GM20431 (cell line): ENCODE data around the gene SCNN1G.
"Not testable (repeated sequence)": the region's sequence is repeated elsewhere in the genome, so short reads cannot be mapped to it uniquely, and the experiment has no call there.

Source experiments
- in situ Hi-C: fragments of 300-500 bp; cut with MseI, MboI; formaldehyde crosslinking; loops from one replicate; pipeline ENCODE4 v1.15.0; 2020; ENCODE audit warnings: low sequenced_read_pairs; ENCODE audit not compliant: unreplicated experiment

Gene SCNN1G

GRCh38 chr16:23182679-23183542 lies at the start of gene SCNN1G:
TSS of gene SCNN1G (plus strand) at chr16:23182745. CDS start at chr16:23186272, 3,527 bp downstream.
- in situ Hi-C loops, result loop anchor here (10.0 kb wide), 1 partner anchor 252 kb away; no protein-coding TSS in a partner anchor

- in situ Hi-C loops, result no loop called here
These were observed 49.6 kb upstream of the SCNN1G start for GRCh38 chr16:23132775-23133463.

- in situ Hi-C loops, result no loop called here
These were observed 48.3 kb upstream of the SCNN1G start for GRCh38 chr16:23134274-23134673.

GRCh38 chr16:23137256-23137655 lies 45.3 kb upstream of the SCNN1G start:
- in situ Hi-C loops, result no loop called here

- in situ Hi-C loops, result no loop called here
These were observed 44.7 kb upstream of the SCNN1G start for GRCh38 chr16:23137818-23138217.

- in situ Hi-C loops, result no loop called here
These were observed 42.4 kb upstream of the SCNN1G start for GRCh38 chr16:23140107-23140506.

- in situ Hi-C loops, result no loop called here
These were observed 41.5 kb upstream of the SCNN1G start for GRCh38 chr16:23141033-23141432.

- in situ Hi-C loops, result no loop called here
These were observed 41.0 kb upstream of the SCNN1G start for GRCh38 chr16:23141500-23141899.

- in situ Hi-C loops, result no loop called here
These were observed 40.4 kb upstream of the SCNN1G start for GRCh38 chr16:23141959-23142740.

- in situ Hi-C loops, result no loop called here
These were observed 39.2 kb upstream of the SCNN1G start for GRCh38 chr16:23143391-23143790.

GRCh38 chr16:23144393-23144792 lies 38.2 kb upstream of the SCNN1G start:
- in situ Hi-C loops, result not testable (repeated sequence)

GRCh38 chr16:23145186-23145585 lies 37.4 kb upstream of the SCNN1G start:
- in situ Hi-C loops, result no loop called here

GRCh38 chr16:23145608-23146007 lies 36.9 kb upstream of the SCNN1G start:
- in situ Hi-C loops, result no loop called here

GRCh38 chr16:23146877-23147601 lies 35.5 kb upstream of the SCNN1G start:
- in situ Hi-C loops, result no loop called here

GRCh38 chr16:23147666-23148065 lies 34.9 kb upstream of the SCNN1G start:
- in situ Hi-C loops, result no loop called here

GRCh38 chr16:23148166-23148512 lies 34.4 kb upstream of the SCNN1G start:
- in situ Hi-C loops, result no loop called here

- in situ Hi-C loops, result no loop called here
These were observed 33.9 kb upstream of the SCNN1G start for GRCh38 chr16:23148513-23149266.

- in situ Hi-C loops, result no loop called here
These were observed 33.1 kb upstream of the SCNN1G start, which contains the start of gene USP31 for GRCh38 chr16:23149267-23149992. TSS of gene USP31 (minus strand) at chr16:23149452. CDS start at chr16:23149270, 182 bp downstream.

- in situ Hi-C loops, result no loop called here
These were observed 32.6 kb upstream of the SCNN1G start for GRCh38 chr16:23149993-23150364.
